Endothelial cell of umbilical vein (primary cell): ENCODE measurements around the gene MAP6. TPM values are rescaled to one million over a fixed set of nuclear protein-coding genes. Genes with fewer than 3 reads are reported as not detected.

Experiments used
- BruUV-seq: library from RNA; stranded (reverse); fragments of 400-500 nt; replicated peaks from 2 replicates; lab custom pipeline; 2021; lab: Mats Ljungman, UMichigan
- CTCF ChIA-PET: fragments of 300-600, 350-600 bp; sonication (Branson Sonifier 250); formaldehyde crosslinking; loops from one replicate; lab custom pipeline; 2021; ENCODE audit warnings: antibody characterized with exemption, inconsistent platforms; lab: Charles Lee
- POLR2A ChIA-PET: fragments of 300-600, 350-600 bp; sonication (Branson Sonifier 250); formaldehyde crosslinking; loops from one replicate; lab custom pipeline; 2021; ENCODE audit warnings: antibody characterized with exemption, inconsistent platforms; lab: Charles Lee
- DNase-seq: peaks from one replicate; pipeline ENCODE4 v3.0.0-alpha.2; 2011; ENCODE audit warnings: low read depth, low spot score
- FAIRE-seq: peaks from 2 replicates; lab custom pipeline; 2011; peaks lifted over from hg19 to GRCh38; lab: Jason Lieb, UNC
- H2AFZ ChIP-seq: 2 replicates; pipeline ENCODE4 v1.6.0; 2012; ENCODE audit warnings: low read depth, low read length, control low read depth, inconsistent platforms
- H3K27ac ChIP-seq: 2 replicates; pipeline ENCODE4 v1.5.1; 2011; ENCODE audit warnings: low read depth, mild to moderate bottlenecking, control low read depth, low read length, moderate library complexity; ENCODE audit not compliant: insufficient read depth
- H3K27me3 ChIP-seq, 2 experiments: 2 replicates each; pipeline versions ENCODE4 v1.6.0 to v1.6.1; 2011; ENCODE audit warnings: low read length in 2 of 2, mixed read lengths in 1 of 2; ENCODE audit not compliant: control insufficient read depth in 2 of 2, insufficient read depth in 2 of 2
- H3K36me3 ChIP-seq, 2 experiments: 2 replicates in 1 of 2; 3 replicates in 1 of 2; pipeline ENCODE4 v1.5.1; 2011; ENCODE audit warnings: low read length in 2 of 2, mild to moderate bottlenecking in 1 of 2, moderate library complexity in 1 of 2; ENCODE audit not compliant: control insufficient read depth in 2 of 2, insufficient read depth in 2 of 2; ENCODE audit errors: extremely low read depth in 1 of 2
- H3K4me1 ChIP-seq: 3 replicates; pipeline ENCODE4 v1.5.1; 2011; ENCODE audit warnings: mild to moderate bottlenecking, low read length; ENCODE audit not compliant: control insufficient read depth, insufficient read depth; ENCODE audit errors: extremely low read depth
- H3K4me2 ChIP-seq: 2 replicates; pipeline ENCODE4 v1.6.1; 2011; ENCODE audit warnings: low read length, control low read depth, mixed read lengths; ENCODE audit not compliant: insufficient read depth
- H3K4me3 ChIP-seq, 3 experiments: fragments of 200-600 bp in 1 of 3; sonication (generic), shearing (Covaris generic) in 1 of 3; replicated peaks in 1 of 3; 2 replicates each; pipeline ENCODE4 v1.5.1; 2011 to 2016; ENCODE audit warnings: control low read depth in 3 of 3, low read length in 3 of 3, mild to moderate bottlenecking in 2 of 3, inconsistent platforms in 1 of 3, low read depth in 1 of 3, moderate library complexity in 1 of 3; ENCODE audit not compliant: insufficient read depth in 1 of 3
- H3K79me2 ChIP-seq: 2 replicates; pipeline ENCODE4 v1.6.0; 2012; ENCODE audit warnings: low read length, inconsistent platforms; ENCODE audit not compliant: control insufficient read depth, insufficient read depth
- H3K9ac ChIP-seq: replicated peaks from 2 replicates; pipeline ENCODE3; 2011; ENCODE audit warnings: low read length, control low read depth; ENCODE audit not compliant: insufficient read depth; ENCODE audit errors: extremely low read depth
- H3K9me1 ChIP-seq: replicated peaks from 3 replicates; pipeline ENCODE4 v1.6.0; 2011; ENCODE audit warnings: mild to moderate bottlenecking, low read length; ENCODE audit not compliant: control insufficient read depth, insufficient read depth; ENCODE audit errors: extremely low read depth
- H3K9me3 ChIP-seq: replicated peaks from 2 replicates; pipeline ENCODE4 v1.5.1; 2012; ENCODE audit warnings: low read length, inconsistent platforms; ENCODE audit not compliant: control insufficient read depth, insufficient read depth
- H4K20me1 ChIP-seq: replicated peaks from 2 replicates; pipeline ENCODE3; 2011; ENCODE audit warnings: mild to moderate bottlenecking, low read length; ENCODE audit not compliant: control insufficient read depth, insufficient read depth; ENCODE audit errors: extremely low read depth
- CTCF ChIP-seq, 2 donors: IDR thresholded peaks; 1 replicate in 1 of 2; 2 replicates in 1 of 2; pipeline ENCODE4 v1.5.1; 2011; ENCODE audit warnings: low read length in 2 of 2, mild to moderate bottlenecking in 2 of 2, moderate library complexity in 2 of 2, control low read depth in 1 of 2, inconsistent platforms in 1 of 2, low read depth in 1 of 2; ENCODE audit not compliant: insufficient read depth in 1 of 2; ENCODE audit errors: extremely low read depth in 1 of 2
- EZH2 ChIP-seq: IDR thresholded peaks from 2 replicates; pipeline ENCODE4 v1.6.1; 2012; ENCODE audit warnings: borderline replicate concordance, low read depth, mild to moderate bottlenecking, moderate library complexity, low read length, inconsistent platforms; ENCODE audit not compliant: severe bottlenecking
- FOS ChIP-seq: IDR thresholded peaks from 2 replicates; pipeline ENCODE4 v1.6.1; 2011; ENCODE audit warnings: mild to moderate bottlenecking, low read length, moderate library complexity, borderline replicate concordance; ENCODE audit not compliant: insufficient read depth
- GATA2 ChIP-seq: IDR thresholded peaks from 2 replicates; pipeline ENCODE4 v1.7.0; 2011; ENCODE audit warnings: low read depth, mild to moderate bottlenecking, moderate library complexity, mixed read lengths, low read length; ENCODE audit not compliant: insufficient read length, insufficient read depth
- JUN ChIP-seq: IDR thresholded peaks from 2 replicates; pipeline ENCODE4 v1.6.1; 2011; ENCODE audit warnings: borderline replicate concordance, low read depth; ENCODE audit not compliant: insufficient read length, insufficient read depth
- MAX ChIP-seq: IDR thresholded peaks from 2 replicates; pipeline ENCODE4 v1.6.1; 2011; ENCODE audit not compliant: insufficient read depth, insufficient read length
- MYC ChIP-seq: IDR thresholded peaks from one replicate; pipeline ENCODE4 v1.6.1; 2011; ENCODE audit warnings: mild to moderate bottlenecking, low read depth, low read length
- POLR2A ChIP-seq: IDR thresholded peaks from 2 replicates; pipeline ENCODE4 v1.6.1; 2012; ENCODE audit warnings: low read depth, mild to moderate bottlenecking, control low read depth, low read length
- POLR2AphosphoS5 ChIP-seq: IDR thresholded peaks from 2 replicates; pipeline ENCODE4 v1.6.1; 2012; ENCODE audit warnings: low read depth, mild to moderate bottlenecking, control low read depth, low read length, moderate library complexity; ENCODE audit not compliant: insufficient read depth
- dilution Hi-C: fragments of 300-500 bp; cut with MboI; formaldehyde crosslinking; loops from one replicate; pipeline ENCODE4 v1.15.0; 2019; ENCODE audit warnings: low sequenced_read_pairs; ENCODE audit not compliant: extremely low pct_ligation_motif_present
- intact Hi-C: fragments of 100-400 bp; cut with micrococcal nuclease; formaldehyde crosslinking; loops from one replicate; pipeline ENCODE4 v1.10.0; 2022
- polyA plus RNA-seq, 4 experiments: library from polyadenylated mRNA; depleted of rRNA in 3 of 4; stranded (reverse) in 3 of 4; unstranded in 1 of 4; fragments of >200 nt; gene quantifications; 2 replicates each; pipeline versions ENCODE4 v1.2.1 to v1.2.3, GENCODE V29; 2011 to 2012; ENCODE audit warnings: missing spikeins in 1 of 4
- total RNA-seq: library from RNA; stranded (reverse); gene quantifications from 2 replicates; pipeline ENCODE4 v1.2.3, GENCODE V29; 2021

MAP6 gene
- total and polyA plus RNA-seq, 2 donors (not counting 3 experiments of a cell fraction or from before 2014, with no cell fraction given) = 0.12 TPM; not detected in 1

- Histone ChIP-seq H2AFZ (no peak overlapping the region), H4K20me1 (no peaks in the 10 kb centered on the region), H3K9me3 (no peaks in the 10 kb centered on the region), H3K27me3 (peaks cover 0 to 2% of the 10 kb centered on the region in 2 experiments), H3K79me2 (no peaks in the 10 kb centered on the region), H3K9ac (no peak overlapping the region), H3K4me2 (no peak overlapping the region), H3K27ac (no peak overlapping the region), H3K4me1 (peaks cover 7% of the 10 kb centered on the region), H3K4me3 (no peak overlapping the region), H3K9me1 (no peaks in the 10 kb centered on the region), H3K36me3 (no peaks in the 10 kb centered on the region)
- no TSS peak for BruUV-seq
- DNase-seq = no peak
- no peak for FAIRE-seq
- TF ChIP-seq MAX (no peak), POLR2A (no peak), POLR2AphosphoS5 (no peak)
- dilution Hi-C loops = no loop called here
- intact Hi-C loops = no loop called here
- CTCF ChIA-PET = interaction anchor here (1.2 to 3.5 kb wide), 5 partner anchors 12 to 157 kb away, joined by 3 to 37 read pairs (median 6); no protein-coding TSS in a partner anchor
- POLR2A ChIA-PET = no interaction called here
These were observed 119.4 kb downstream of the MAP6 start for GRCh38 chr11:75549370-75549958.

- H3K9me1 ChIP-seq = no peaks in the 10 kb centered on the region
- BruUV-seq = no TSS peak
- DNase-seq (no peak), FAIRE-seq (no peak)
- no peak overlapping the region for H2AFZ ChIP-seq
- no peaks in the 10 kb centered on the region for H3K36me3 ChIP-seq
- no peak overlapping the region for H3K4me3 ChIP-seq
- no peaks in the 10 kb centered on the region for H4K20me1 ChIP-seq
- no peak overlapping the region for H3K27ac ChIP-seq
- dilution Hi-C loops (no loop called here), intact Hi-C loops (no loop called here)
- CTCF ChIA-PET = interaction anchor here (0.6 to 3.5 kb wide), 10 partner anchors 10 to 157 kb away, joined by 3 to 37 read pairs (median 4); no protein-coding TSS in a partner anchor
- H3K4me1 ChIP-seq = peaks cover under 1% of the 10 kb centered on the region
- no peak for TF ChIP-seq FOS
- TF ChIP-seq POLR2A = no peak
- TF ChIP-seq POLR2AphosphoS5 = no peak
- TF ChIP-seq EZH2 = no peak
- no peak for TF ChIP-seq MAX
- no peak for TF ChIP-seq JUN
- TF ChIP-seq GATA2 = no peak
- no peak for TF ChIP-seq CTCF (IDR thresholded peaks at IDR 0.05; ENCODE audit: extremely low read depth in 1 of 2, insufficient read depth in 1 of 2, low read depth in 1 of 2, low read length in 2 of 2)
- TF ChIP-seq MYC = no peak
- POLR2A ChIA-PET = interaction anchor here (0.9 kb wide), 1 partner anchor 26 kb away, joined by 3 read pairs; no protein-coding TSS in a partner anchor
- no peaks in the 10 kb centered on the region for H3K79me2 ChIP-seq
- no peak overlapping the region for H3K9ac ChIP-seq
- H3K9me3 ChIP-seq = no peaks in the 10 kb centered on the region
- peaks cover 0 to 2% of the 10 kb centered on the region in 2 experiments for H3K27me3 ChIP-seq
- no peak overlapping the region for H3K4me2 ChIP-seq
These were observed 120.1 kb downstream of the MAP6 start for GRCh38 chr11:75548595-75549272.
